ENCODE results near the gene FAM20A.

DNA sequence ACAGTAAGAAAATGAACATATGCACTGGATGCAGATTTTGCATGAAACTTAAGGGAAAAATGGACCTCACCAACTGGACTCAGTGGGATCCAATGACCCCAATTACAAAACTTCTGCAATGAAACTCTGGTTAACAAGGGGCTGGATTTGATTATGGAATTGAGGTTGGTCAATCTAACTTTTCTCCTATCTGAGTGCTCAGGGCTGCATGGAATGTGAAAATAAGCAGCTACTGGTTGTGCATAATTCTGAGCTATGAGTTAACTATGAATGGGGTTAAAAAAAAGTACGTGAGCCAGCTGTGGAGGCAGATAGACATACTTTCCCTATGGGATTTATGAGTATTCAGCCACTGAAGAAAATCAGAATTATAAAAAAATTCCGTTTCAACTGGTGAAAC lies 9.2 kb downstream of the FAM20A start:
- TF ChIP-seq, protein P1, sequence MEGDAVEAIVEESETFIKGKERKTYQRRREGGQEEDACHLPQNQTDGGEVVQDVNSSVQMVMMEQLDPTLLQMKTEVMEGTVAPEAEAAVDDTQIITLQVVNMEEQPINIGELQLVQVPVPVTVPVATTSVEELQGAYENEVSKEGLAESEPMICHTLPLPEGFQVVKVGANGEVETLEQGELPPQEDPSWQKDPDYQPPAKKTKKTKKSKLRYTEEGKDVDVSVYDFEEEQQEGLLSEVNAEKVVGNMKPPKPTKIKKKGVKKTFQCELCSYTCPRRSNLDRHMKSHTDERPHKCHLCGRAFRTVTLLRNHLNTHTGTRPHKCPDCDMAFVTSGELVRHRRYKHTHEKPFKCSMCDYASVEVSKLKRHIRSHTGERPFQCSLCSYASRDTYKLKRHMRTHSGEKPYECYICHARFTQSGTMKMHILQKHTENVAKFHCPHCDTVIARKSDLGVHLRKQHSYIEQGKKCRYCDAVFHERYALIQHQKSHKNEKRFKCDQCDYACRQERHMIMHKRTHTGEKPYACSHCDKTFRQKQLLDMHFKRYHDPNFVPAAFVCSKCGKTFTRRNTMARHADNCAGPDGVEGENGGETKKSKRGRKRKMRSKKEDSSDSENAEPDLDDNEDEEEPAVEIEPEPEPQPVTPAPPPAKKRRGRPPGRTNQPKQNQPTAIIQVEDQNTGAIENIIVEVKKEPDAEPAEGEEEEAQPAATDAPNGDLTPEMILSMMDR (IDR thresholded peaks at IDR 0.05): no peak
- TF ChIP-seq POLR2A (IDR thresholded peaks at IDR 0.05): no peak
